D721Med (cell line): Measurements from ENCODE around the gene MYH11.

Experiments used
- DNase-seq: peaks from one replicate; pipeline ENCODE4 v3.0.0; 2011; ENCODE audit warnings: low spot score; ENCODE audit not compliant: insufficient read length
- FAIRE-seq: peaks from 2 replicates; lab custom pipeline; 2011; peaks lifted over from hg19 to GRCh38; lab: Jason Lieb, UNC
- CTCF ChIP-seq: IDR thresholded peaks from 2 replicates; pipeline ENCODE4 v1.5.1; 2012; ENCODE audit warnings: mild to moderate bottlenecking, control low read depth; ENCODE audit not compliant: insufficient read depth; ENCODE audit errors: missing control alignments

The MYH11 gene

GRCh38 chr16:15772579-15773293, 84.1 kb downstream of the MYH11 start:
- FAIRE-seq = no peak
- DNase-seq = no peak
- no peak for TF ChIP-seq CTCF

DNA sequence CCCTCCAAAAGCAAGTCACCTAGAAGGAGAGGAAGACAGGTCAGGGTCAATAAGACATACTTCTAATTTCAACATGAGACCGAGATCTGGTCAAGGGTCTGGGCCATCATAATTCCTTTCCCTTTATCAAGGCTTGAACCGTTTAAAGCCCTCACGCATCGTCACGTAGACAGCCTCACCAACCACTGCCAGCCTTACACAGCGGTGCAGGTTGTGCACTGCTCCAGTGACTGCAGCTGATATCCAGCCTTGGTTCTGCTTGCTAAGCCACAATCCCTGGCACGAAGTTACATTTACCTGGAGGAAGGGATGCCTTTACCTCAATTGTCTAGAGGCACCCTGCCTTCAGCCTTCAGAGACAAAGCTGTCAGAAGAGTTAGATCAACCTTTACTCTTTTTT, 85.1 kb downstream of the MYH11 start:
- DNase-seq = no peak
- no peak for FAIRE-seq
- no peak for TF ChIP-seq CTCF

DNA sequence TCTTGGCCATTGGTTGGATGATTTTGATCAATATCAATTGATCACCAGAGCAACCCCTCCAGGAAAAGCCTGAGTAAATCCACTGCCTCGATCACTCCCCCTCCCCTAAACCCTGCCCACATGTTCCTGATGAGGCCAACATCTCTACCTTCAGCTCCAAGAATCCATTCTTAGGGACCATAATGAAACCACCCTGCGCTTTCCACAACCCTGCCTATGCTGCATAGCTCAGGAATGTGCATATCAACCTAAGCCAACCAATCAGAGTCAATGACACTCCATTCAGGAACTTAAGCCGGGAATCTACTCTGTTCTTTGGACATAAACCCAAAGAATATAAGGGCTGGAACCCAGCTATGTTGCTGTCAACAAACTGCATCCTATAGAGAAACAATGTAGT, 86.3 kb downstream of the MYH11 start:
- no peak for TF ChIP-seq CTCF
- DNase-seq (no peak), FAIRE-seq (no peak)

DNA sequence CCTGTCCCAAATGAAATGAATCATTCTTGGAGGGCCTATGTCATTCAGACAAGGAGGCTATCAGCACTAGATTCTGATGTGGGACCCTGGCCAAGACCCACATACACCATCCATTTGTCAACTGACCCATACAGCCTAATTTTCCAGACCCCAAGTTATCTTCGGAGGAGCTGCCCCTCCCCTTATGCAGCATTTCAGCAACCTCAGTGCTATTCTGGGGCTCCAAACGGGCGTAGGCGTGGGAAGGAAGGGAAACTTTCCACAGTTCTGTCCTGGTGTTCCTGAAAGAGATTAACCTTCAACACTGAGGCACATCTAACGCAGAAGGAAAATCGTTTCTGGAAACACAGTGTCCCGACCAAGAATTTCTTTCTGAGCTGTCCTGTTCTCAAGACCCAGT, 86.7 kb downstream of the MYH11 start:
- no peak for FAIRE-seq
- no peak for TF ChIP-seq CTCF
- DNase-seq = no peak

DNA sequence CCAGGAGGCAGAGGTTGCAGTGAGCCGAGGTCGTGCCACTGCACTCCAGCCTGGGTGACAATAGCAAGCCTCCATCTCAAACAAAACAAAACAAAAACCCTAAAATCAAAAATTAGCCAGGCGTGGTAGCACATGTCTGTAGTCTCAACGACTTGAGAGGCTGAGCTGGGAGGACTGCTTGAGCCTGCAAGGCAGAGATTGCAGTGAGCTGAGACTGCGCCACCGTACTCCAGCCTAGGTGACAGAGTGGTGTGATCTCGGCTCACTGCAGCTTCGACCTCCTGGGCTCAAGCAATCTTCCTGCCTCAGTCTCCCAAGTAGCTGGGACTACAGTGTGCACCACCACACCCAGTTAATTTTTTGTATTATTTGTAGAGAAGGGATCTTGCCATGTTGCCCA, 87.6 kb downstream of the MYH11 start:
- DNase-seq (no peak), FAIRE-seq (no peak)

GRCh38 chr16:15768201-15768600, 88.6 kb downstream of the MYH11 start:
- no peak for DNase-seq
- FAIRE-seq = no peak
- TF ChIP-seq CTCF = no peak

More for the DNA sequence above, 87.6 kb downstream of the MYH11 start:
- no peak for TF ChIP-seq CTCF

DNA sequence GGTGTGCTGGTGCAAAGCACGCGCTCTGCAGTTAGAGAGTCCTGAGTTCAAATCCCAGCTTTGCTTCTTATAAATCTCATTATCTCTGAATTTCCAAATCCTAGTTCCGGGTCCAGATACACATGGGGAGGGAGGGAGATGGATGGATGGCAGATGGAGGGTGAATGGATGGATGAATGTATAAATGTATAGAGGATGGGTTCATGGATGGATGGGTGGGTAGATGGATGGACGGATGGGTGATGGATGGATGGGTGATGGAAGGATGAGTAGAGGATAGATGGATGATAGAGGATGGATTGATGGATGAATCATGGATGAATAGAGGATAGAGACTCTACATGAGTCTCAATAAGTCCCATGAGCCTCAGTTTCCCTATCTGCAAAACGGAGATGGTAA, 89.9 kb downstream of the MYH11 start:
- TF ChIP-seq CTCF = no peak
- DNase-seq (no peak), FAIRE-seq (no peak)
